HG02763 (cell line): ENCODE data around the gene EHD3.

ENCODE experiments used
- ATAC-seq: cut with Tn5 transposase; IDR thresholded peaks from one replicate; pipeline ENCODE4 v1.9.1; 2021; ENCODE audit warnings: mild to moderate bottlenecking, moderate library complexity; ENCODE audit not compliant: unreplicated experiment

EHD3 gene

GRCh38 chr2:31235504-31235902, 1.6 kb downstream of the EHD3 start:
- ATAC-seq: no peak

- ATAC-seq: no peak
Measured at GRCh38 chr2:31236433-31237205, 2.7 kb downstream of the EHD3 start.

- ATAC-seq: no peak
Measured at GRCh38 chr2:31237348-31238017, 3.5 kb downstream of the EHD3 start.

- no peak for ATAC-seq
Measured at GRCh38 chr2:31238126-31238905, 4.4 kb downstream of the EHD3 start.

GRCh38 chr2:31238906-31239592, 5.1 kb downstream of the EHD3 start:
- no peak for ATAC-seq

- ATAC-seq: no peak
Measured at GRCh38 chr2:31239593-31240177, 5.7 kb downstream of the EHD3 start.

- ATAC-seq: no peak
Measured at GRCh38 chr2:31240381-31241365, 6.7 kb downstream of the EHD3 start.

GRCh38 chr2:31241625-31242270, 7.8 kb downstream of the EHD3 start:
- ATAC-seq: no peak

GRCh38 chr2:31243053-31243452, 9.1 kb downstream of the EHD3 start:
- no peak for ATAC-seq

GRCh38 chr2:31244101-31244500, 10.1 kb downstream of the EHD3 start:
- ATAC-seq: no peak

- no peak for ATAC-seq
Measured at GRCh38 chr2:31246184-31246852, 12.4 kb downstream of the EHD3 start.

- no peak for ATAC-seq
Measured at GRCh38 chr2:31247711-31248110, 13.8 kb downstream of the EHD3 start.

GRCh38 chr2:31248139-31248538, 14.2 kb downstream of the EHD3 start:
- no peak for ATAC-seq

- ATAC-seq: no peak
Measured at GRCh38 chr2:31249009-31249690, 15.2 kb downstream of the EHD3 start.

- no peak for ATAC-seq
Measured at GRCh38 chr2:31251018-31251417, 17.1 kb downstream of the EHD3 start.

GRCh38 chr2:31251851-31252250, 17.9 kb downstream of the EHD3 start:
- no peak for ATAC-seq

GRCh38 chr2:31253356-31254131, 19.6 kb downstream of the EHD3 start:
- no peak for ATAC-seq
